CD4-positive, alpha-beta T cell (primary cell): Measurements from ENCODE around the gene UBP1. TPM values are rescaled to one million over a fixed set of nuclear protein-coding genes. Genes with fewer than 3 reads are reported as not detected.
"Not testable (repeated sequence)": the region's sequence is repeated elsewhere in the genome, so short reads cannot be mapped to it uniquely, and the experiment has no call there.

Experiments
- ATAC-seq: fragments of 200-7000 bp; cut with Tn5 transposase; one replicate; pipeline ENCODE4 v1.10.0; 2022; ENCODE audit warnings: mild to moderate bottlenecking; ENCODE audit not compliant: poor library complexity
- CTCF ChIA-PET: fragments of 350-600 bp; sonication (Branson Sonifier 250); formaldehyde crosslinking; loops from one replicate; lab custom pipeline; 2021; ENCODE audit warnings: antibody characterized with exemption, inconsistent platforms; lab: Charles Lee
- POLR2A ChIA-PET: fragments of 350-600 bp; sonication (Branson Sonifier 250); formaldehyde crosslinking; loops from one replicate; lab custom pipeline; 2021; ENCODE audit warnings: antibody characterized with exemption, inconsistent platforms; lab: Charles Lee
- DNase-seq, 14 experiments: peaks; one replicate each; pipeline ENCODE4 v3.0.0-alpha.2; 2013 to 2020; ENCODE audit warnings: mixed read lengths in 2 of 14
- H3K27ac ChIP-seq, 2 donors: one replicate each; pipeline versions ENCODE4 v1.5.1 to v1.7.0; 2013; ENCODE audit warnings: low read length in 2 of 2, low read depth in 1 of 2, mild to moderate bottlenecking in 1 of 2
- H3K27me3 ChIP-seq, 2 experiments: 1 replicate in 1 of 2; 2 replicates in 1 of 2; pipeline versions ENCODE4 v1.6.1 to v1.7.0; 2013; ENCODE audit warnings: low read length in 2 of 2, control low read depth in 1 of 2, mild to moderate bottlenecking in 1 of 2, moderate library complexity in 1 of 2; ENCODE audit not compliant: insufficient read depth in 2 of 2, control insufficient read depth in 1 of 2
- H3K36me3 ChIP-seq: one replicate; pipeline ENCODE4 v1.6.1; 2013; ENCODE audit warnings: low read length, control low read depth; ENCODE audit not compliant: insufficient read depth
- H3K4me1 ChIP-seq: one replicate; pipeline ENCODE4 v1.6.1; 2013; ENCODE audit warnings: low read length, control low read depth; ENCODE audit not compliant: insufficient read depth
- H3K4me3 ChIP-seq: one replicate; pipeline ENCODE4 v1.5.1; 2013; ENCODE audit warnings: mild to moderate bottlenecking, low read length, moderate library complexity
- H3K9me3 ChIP-seq, 2 experiments: 1 replicate in 1 of 2; 2 replicates in 1 of 2; pipeline versions ENCODE4 v1.6.1 to v1.7.0; 2013; ENCODE audit warnings: low read length in 2 of 2, mild to moderate bottlenecking in 2 of 2, control low read depth in 1 of 2, moderate library complexity in 1 of 2; ENCODE audit not compliant: control insufficient read depth in 1 of 2, insufficient read depth in 1 of 2
- H3K27ac Mint-ChIP-seq: one replicate; pipeline ENCODE4 v1.8.0; 2020; ENCODE audit warnings: mixed read lengths
- H3K27me3 Mint-ChIP-seq: one replicate; pipeline ENCODE4 v1.8.0; 2021; ENCODE audit warnings: mixed read lengths
- H3K36me3 Mint-ChIP-seq: one replicate; pipeline ENCODE4 v1.8.0; 2021; ENCODE audit warnings: low read depth, mixed read lengths
- H3K4me1 Mint-ChIP-seq: one replicate; pipeline ENCODE4 v1.8.0; 2021; ENCODE audit warnings: low read depth, mixed read lengths
- H3K4me3 Mint-ChIP-seq: one replicate; pipeline ENCODE4 v1.8.0; 2020; ENCODE audit warnings: mild to moderate bottlenecking, mixed read lengths
- H3K9me3 Mint-ChIP-seq: one replicate; pipeline ENCODE4 v1.8.0; 2020; ENCODE audit warnings: mixed read lengths
- intact Hi-C, 2 experiments: fragments of 100-400 bp; cut with DNase I in 1 of 2; cut with micrococcal nuclease in 1 of 2; formaldehyde crosslinking; loops; one replicate each; pipeline versions ENCODE4 v1.15.1 to v1.9.0; 2023 to 2025; cut with DNase I, micrococcal nuclease
- total RNA-seq, 174 experiments: library from RNA in 2 of 174; stranded (reverse) in 2 of 174; gene quantifications; one replicate each; pipeline ENCODE4 v1.2.3 and lab custom pipeline; 2021 to 2026
- TF ChIP-seq, protein P1 (sequence below): fragments of 200-600 bp; IDR thresholded peaks from one replicate; pipeline ENCODE4 v1.8.0; 2022; ENCODE audit warnings: antibody characterized with exemption, mild to moderate bottlenecking

Gene UBP1
- total RNA-seq, 2 experiments from 2014 or later: 59.5 to 61.6 TPM

DNA sequence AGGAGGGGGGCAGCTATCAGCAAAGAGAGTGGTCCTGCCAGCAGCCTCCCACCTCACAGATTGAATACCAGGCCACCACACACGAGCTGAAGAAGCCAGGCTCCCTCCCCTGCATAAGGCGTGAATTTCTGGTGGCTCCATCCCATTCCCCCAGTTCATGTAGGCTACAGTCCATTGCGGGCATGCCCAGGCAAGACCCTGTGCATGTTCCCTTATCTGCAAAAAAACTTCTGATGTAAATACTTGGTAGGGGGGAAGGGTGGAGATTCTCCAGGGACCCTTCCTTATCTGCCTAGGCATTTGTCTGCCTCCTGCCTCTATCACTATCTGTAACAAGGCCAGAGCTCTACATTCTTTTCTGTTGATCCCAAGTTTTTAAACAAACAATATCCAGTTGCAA lies 27.6 kb upstream of the UBP1 start:
- no peaks in the 10 kb centered on the region for H3K27me3 Mint-ChIP-seq
- Histone ChIP-seq H3K9me3 (peaks cover 0 to 7% of the 10 kb centered on the region in 2 experiments), H3K4me1 (no peaks in the 10 kb centered on the region), H3K36me3 (no peaks in the 10 kb centered on the region), H3K27me3 (no peaks in the 10 kb centered on the region), H3K4me3 (no peak overlapping the region), H3K27ac (no peak overlapping the region)
- H3K27ac Mint-ChIP-seq: no peak overlapping the region
- H3K4me1 Mint-ChIP-seq: no peaks in the 10 kb centered on the region
- TF ChIP-seq, protein P1, sequence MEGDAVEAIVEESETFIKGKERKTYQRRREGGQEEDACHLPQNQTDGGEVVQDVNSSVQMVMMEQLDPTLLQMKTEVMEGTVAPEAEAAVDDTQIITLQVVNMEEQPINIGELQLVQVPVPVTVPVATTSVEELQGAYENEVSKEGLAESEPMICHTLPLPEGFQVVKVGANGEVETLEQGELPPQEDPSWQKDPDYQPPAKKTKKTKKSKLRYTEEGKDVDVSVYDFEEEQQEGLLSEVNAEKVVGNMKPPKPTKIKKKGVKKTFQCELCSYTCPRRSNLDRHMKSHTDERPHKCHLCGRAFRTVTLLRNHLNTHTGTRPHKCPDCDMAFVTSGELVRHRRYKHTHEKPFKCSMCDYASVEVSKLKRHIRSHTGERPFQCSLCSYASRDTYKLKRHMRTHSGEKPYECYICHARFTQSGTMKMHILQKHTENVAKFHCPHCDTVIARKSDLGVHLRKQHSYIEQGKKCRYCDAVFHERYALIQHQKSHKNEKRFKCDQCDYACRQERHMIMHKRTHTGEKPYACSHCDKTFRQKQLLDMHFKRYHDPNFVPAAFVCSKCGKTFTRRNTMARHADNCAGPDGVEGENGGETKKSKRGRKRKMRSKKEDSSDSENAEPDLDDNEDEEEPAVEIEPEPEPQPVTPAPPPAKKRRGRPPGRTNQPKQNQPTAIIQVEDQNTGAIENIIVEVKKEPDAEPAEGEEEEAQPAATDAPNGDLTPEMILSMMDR: no peak
- DNase-seq (no peak), ATAC-seq (no peak)
- H3K9me3 Mint-ChIP-seq: peaks cover 2% of the 10 kb centered on the region
- ChIA-PET CTCF (no interaction called here), POLR2A (no interaction called here)
- intact Hi-C loops: no loop called here
- H3K36me3 Mint-ChIP-seq: peaks cover 34% of the 10 kb centered on the region
- H3K4me3 Mint-ChIP-seq: no peak overlapping the region

DNA sequence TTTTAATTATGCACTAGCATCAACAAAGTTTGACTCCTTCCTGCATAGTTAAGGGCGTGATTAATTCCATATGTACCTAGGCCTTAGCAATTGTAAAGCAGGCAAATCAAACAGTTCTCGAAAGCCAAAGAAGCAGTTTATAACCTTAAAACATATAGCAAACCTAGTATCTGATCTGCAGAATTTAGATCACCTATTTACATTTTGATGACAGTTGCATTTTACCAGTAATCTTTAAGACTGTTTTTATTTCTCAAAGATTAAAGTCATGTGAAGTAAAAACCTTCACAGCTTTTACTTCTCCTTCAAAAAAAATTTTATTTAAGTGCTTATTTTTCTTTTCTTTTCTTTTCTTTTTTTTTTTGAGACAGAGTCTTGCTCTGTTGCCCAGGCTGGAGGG lies 20.9 kb upstream of the UBP1 start:
- H3K4me1 ChIP-seq: no peaks in the 10 kb centered on the region
- H3K4me3 ChIP-seq: no peak overlapping the region
- H3K36me3 Mint-ChIP-seq: peaks cover 50% of the 10 kb centered on the region
- H3K4me3 Mint-ChIP-seq: no peak overlapping the region
- ChIA-PET CTCF (no interaction called here), POLR2A (no interaction called here)
- H3K9me3 ChIP-seq: peaks cover 13 to 14% of the 10 kb centered on the region in 2 experiments
- H3K36me3 ChIP-seq: no peaks in the 10 kb centered on the region
- H3K4me1 Mint-ChIP-seq: no peaks in the 10 kb centered on the region
- H3K27ac ChIP-seq: no peak overlapping the region
- intact Hi-C loops: no loop called here
- DNase-seq (no peak), ATAC-seq (no peak)
- no peak overlapping the region for H3K27ac Mint-ChIP-seq
- peaks cover 7% of the 10 kb centered on the region for H3K9me3 Mint-ChIP-seq
- H3K27me3 Mint-ChIP-seq: no peaks in the 10 kb centered on the region
- no peaks in the 10 kb centered on the region for H3K27me3 ChIP-seq
- TF ChIP-seq, protein P1: no peak

DNA sequence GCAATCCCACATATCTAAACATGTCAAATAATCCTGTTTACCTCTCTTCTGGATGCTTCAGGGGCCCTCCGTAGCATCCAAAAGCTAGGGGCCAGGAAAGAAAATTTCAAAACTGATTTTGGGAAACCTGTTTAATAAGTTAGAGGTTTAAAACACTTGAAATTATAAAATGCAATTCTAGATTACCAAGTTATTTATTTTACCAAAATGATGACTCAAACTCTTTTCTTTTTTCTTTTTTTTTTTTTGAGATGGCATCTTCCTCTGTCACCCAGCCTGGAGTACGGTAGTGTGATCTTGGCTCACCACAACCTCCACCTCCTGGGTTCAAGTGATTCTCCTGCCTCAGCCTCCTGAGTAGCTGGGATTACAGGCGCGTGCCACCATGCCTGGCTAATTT lies 19.4 kb upstream of the UBP1 start:
- H3K4me3 ChIP-seq, H3K4me1 Mint-ChIP-seq, intact Hi-C loops, DNase-seq, H3K4me1 ChIP-seq, H3K27me3 Mint-ChIP-seq, H3K27me3 ChIP-seq, ATAC-seq, H3K27ac Mint-ChIP-seq, H3K36me3 ChIP-seq, POLR2A ChIA-PET, H3K27ac ChIP-seq, CTCF ChIA-PET, H3K4me3 Mint-ChIP-seq: not testable (repeated sequence)
- Mint-ChIP-seq H3K9me3 (peaks cover 11% of the 10 kb centered on the region), H3K36me3 (peaks cover 43% of the 10 kb centered on the region)
- H3K9me3 ChIP-seq: peaks cover 13 to 14% of the 10 kb centered on the region in 2 experiments

DNA sequence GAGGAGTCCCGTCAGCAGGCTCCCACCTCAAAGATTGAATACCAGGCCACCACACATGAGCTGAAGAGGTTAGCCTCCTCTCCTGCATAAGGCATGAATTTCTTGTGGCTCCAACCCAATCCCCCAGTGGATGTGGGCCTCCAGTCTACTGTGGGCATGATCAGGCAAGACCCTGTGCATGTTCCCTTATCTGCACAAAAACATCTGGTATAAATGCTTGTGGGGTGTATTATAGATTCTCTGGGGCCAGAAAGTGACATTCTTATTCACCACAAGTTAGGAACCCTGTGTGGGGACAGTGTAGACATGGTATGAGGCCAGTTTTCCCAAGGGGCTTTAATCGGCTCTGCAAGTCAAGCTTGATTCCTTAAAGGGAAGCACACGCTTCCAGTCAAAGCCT lies 18.2 kb upstream of the UBP1 start:
- Mint-ChIP-seq H3K27me3 (no peaks in the 10 kb centered on the region), H3K4me1 (no peaks in the 10 kb centered on the region), H3K9me3 (peaks cover 14% of the 10 kb centered on the region), H3K4me3 (no peak overlapping the region), H3K36me3 (peaks cover 37% of the 10 kb centered on the region), H3K27ac (no peak overlapping the region)
- CTCF ChIA-PET: no interaction called here
- no peak overlapping the region for H3K27ac ChIP-seq
- H3K4me3 ChIP-seq: no peak overlapping the region
- intact Hi-C loops: no loop called here
- H3K36me3 ChIP-seq: no peaks in the 10 kb centered on the region
- ATAC-seq (no peak), DNase-seq (no peak)
- H3K9me3 ChIP-seq: peaks cover 14 to 16% of the 10 kb centered on the region in 2 experiments
- POLR2A ChIA-PET: no interaction called here
- TF ChIP-seq, protein P1: no peak
- no peaks in the 10 kb centered on the region for H3K4me1 ChIP-seq
- no peaks in the 10 kb centered on the region for H3K27me3 ChIP-seq
